ENCODE results near the gene AMPH.

AMPH gene

DNA sequence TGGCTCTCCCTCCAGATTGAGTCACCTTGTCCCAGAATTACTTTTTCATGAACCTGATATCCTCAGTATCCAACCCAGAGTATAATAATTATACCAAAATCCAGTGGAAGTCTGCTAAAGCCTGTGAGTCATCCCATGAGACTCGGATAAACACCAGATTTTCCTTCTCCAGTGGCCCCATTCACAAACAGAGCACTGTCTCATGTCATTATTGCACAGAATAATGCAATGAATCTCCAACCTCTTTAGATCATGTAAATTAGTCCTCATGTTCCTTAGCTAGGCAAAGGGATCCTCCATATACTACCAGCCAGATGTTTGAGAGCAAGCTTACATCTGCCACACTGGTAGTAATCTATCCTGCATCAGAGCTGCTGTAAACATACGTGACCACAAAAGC lies 89.0 kb downstream of the AMPH start:
- no peak for DNase-seq (ENCODE audit: low read depth)

DNA sequence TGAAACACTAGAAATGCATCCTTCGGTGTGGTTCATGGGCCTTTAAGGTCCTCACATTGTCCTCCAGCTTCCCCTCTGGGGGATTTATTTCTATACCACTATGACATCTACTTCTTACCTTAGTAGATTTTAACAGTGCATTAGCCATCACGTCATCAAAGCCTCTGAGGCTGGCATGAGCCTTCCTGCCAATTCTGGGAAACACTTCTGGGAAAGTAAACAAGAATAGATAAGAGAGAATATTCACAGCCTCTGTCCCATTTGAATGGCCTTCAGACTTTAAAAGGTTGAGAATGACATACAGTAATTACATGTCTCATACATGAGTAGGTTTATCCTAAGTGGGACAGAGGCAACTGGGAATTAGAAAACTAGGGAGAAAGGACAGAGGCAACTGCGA lies 89.7 kb downstream of the AMPH start:
- no peak for DNase-seq (ENCODE audit: low read depth)

- DNase-seq (ENCODE audit: low read depth): no peak
Measured at GRCh38 chr7:38539477-38540081, 91.6 kb downstream of the AMPH start.

- DNase-seq (ENCODE audit: low read depth): no peak
Measured at GRCh38 chr7:38535073-38535472, 96.1 kb downstream of the AMPH start.

DNA sequence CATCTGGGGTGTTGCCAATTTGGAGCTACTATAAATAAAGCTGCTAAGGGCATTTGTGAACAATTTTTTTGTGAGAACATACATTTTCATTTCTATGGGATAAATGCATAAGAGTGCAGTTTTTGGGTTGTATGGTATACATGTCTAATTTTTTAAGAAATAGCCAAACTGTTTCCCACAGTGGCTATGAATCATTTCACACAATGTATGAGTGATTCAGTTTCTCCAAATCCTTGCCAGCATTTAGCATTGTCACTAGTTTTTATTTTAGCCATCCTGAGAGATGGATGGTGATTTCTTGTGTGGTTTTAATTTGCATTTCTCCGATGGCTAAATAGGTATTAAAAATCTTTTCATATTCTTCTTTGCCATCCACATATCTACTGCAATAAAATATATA lies 105.3 kb downstream of the AMPH start:
- DNase-seq (ENCODE audit: low read depth): no peak

DNA sequence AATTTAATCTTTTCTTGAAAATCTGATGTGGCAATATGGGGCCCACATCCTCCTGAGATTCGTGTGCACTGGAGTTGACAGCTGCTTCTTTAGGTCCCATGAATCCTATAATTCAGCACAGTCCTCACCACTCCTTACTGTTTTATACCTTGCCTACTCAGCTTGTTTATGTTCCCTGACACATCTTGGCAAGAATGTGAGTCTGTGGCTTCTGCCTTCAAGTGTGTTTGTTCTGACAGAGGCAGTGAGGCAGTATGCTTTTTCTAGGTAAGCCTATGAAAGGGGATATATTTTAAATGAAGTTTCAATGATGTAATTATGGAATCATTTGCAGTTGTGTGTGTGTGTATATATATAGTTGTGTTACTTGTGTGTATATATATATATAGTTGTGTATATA lies 106.4 kb downstream of the AMPH start:
- DNase-seq (ENCODE audit: low read depth): no peak

DNA sequence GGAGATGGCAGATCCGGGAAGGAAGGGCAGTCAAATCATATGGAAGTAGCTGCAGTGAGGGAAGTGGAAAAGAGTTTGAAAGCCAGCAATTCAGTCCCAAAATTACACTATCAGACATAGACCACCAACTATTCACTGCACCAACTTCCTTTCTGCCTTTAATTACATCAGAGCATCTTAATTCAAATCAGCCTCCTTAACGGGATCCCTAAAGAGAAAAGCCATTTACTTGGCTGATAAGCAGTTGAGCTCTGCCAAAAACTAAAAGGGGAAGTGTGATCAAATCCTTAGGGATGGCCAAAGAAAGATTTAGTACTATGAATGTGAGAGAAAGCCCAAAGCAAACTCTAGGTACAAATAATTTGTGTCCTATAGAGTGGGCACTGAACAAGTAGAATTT lies 110.4 kb downstream of the AMPH start:
- DNase-seq (ENCODE audit: low read depth): no peak

GRCh38 chr7:38518541-38518940 lies 112.6 kb downstream of the AMPH start:
- DNase-seq (ENCODE audit: low read depth): no peak

DNA sequence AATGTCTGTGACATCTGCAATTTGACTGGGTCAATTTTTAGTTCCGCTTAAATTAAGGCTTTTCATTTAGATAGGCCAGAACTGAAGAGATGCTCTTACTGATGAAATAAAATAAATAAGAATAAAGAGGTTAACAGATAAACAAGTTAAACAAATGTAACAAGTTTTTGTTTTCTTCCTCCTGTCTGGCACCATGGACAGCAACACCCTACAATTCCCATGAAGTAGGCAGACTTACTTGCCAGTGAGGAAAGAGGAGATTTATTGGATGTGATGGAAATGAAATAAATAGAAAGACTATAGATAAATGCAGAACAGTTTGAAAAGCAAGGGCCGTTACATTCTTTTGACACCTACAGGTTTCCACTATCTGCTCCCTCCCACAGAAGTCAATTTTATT lies 118.5 kb downstream of the AMPH start:
- no peak for DNase-seq (ENCODE audit: low read depth)

- DNase-seq (ENCODE audit: low read depth): no peak
Measured at GRCh38 chr7:38512291-38512690, 118.9 kb downstream of the AMPH start.

DNA sequence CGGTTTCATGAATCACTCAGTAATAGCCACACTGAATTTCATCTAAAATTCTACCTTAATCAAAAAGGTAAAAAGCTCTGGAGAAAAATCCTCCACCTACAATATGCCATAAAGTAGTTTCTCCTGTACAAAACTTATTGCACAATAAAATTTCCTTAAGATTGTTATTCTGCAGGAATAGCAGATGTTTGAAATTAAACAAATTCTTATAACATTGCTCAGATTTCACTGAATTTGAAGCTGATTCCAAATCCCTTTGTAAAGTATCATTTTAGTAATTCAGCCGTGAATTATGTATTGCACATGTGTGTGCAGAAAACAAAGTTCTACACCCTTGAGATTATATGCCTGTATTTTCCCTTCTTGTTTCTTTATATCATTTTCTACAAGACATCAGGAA lies 123.8 kb downstream of the AMPH start:
- no peak for DNase-seq (ENCODE audit: low read depth)

DNA sequence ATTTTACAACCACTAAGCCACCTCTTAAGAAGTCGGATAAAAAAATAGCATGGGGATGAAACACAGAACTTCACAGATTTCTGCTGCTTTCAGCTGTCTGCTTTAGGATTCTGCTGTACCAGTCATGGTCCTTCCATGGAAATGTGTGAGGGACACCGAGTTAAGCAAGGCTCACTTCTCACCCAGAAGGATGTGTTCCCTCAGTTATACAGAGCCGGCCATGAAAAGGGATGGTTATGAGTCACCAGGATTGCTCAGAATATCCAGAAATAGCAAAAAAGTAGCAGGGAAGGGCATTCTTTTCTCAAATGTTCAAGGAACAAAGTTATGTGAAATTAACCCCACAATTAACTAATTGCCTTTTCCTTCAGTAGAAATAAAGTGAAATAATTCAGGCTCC lies 124.4 kb downstream of the AMPH start:
- no peak for DNase-seq (ENCODE audit: low read depth)

GRCh38 chr7:38506004-38506403 lies 125.2 kb downstream of the AMPH start:
- DNase-seq (ENCODE audit: low read depth): no peak

DNA sequence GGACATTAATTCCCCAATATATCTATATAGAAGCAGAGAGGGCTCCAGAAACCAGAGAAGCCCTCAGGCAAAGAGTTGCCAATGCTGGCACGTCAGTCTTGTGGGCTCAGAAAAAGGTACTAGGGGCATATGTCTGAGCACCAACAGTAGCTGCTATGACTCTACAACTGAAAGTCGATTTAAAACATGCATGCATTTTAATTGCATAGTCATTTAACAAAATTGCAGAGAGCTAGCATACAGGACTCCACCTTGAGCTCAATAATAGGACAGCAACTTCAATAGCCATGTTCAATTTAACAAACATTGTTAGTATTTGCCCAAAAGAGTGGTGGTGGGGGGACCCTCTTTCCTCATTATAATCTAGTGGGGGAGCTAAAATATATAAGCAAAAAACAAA lies 126.5 kb downstream of the AMPH start:
- DNase-seq (ENCODE audit: low read depth): no peak

GRCh38 chr7:38502848-38503247 lies 128.3 kb downstream of the AMPH start:
- no peak for DNase-seq (ENCODE audit: low read depth)

DNA sequence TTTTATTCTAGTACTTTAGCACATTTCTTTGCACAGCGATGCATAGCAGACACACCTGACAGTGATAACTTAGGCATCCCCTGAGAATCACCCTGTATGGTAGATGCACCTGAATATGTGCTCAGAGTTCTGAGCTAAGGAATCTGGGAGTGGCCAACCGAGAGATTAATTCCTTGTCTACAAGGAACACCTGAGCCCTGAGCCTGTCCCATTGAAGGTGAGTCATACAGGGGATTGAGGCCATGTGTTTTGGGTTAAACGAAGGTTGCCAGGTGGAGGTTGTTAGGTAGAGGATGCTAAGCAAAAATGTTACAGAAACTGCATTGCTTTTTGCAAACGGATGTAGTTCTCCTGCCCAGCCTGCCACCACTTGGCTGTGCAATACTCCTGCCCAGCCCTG lies 128.9 kb downstream of the AMPH start:
- no peak for DNase-seq (ENCODE audit: low read depth)

- no peak for DNase-seq (ENCODE audit: low read depth)
Measured at GRCh38 chr7:38492010-38492409, 139.2 kb downstream of the AMPH start.

DNA sequence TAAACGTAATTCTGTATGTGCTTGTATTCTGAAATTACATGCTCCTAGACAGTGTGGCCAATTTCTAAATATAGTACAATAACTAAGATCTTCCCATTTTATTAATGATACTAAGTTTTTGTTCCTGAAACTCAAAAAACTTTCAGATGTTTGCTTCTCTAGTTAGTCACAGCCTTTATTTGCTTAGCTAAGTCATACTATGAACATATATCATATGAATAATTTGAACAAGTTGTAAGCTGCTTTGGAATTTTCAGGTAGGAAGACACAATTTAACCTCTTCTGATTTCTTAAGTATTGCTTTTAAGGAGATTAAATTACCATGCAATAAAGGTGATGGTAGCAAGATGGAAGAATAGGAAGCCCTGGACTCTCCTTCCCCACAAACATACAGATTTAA lies 148.7 kb downstream of the AMPH start:
- DNase-seq (ENCODE audit: low read depth): no peak

- no peak for DNase-seq (ENCODE audit: low read depth)
Measured at GRCh38 chr7:38481401-38481800, 149.8 kb downstream of the AMPH start.

GRCh38 chr7:38478404-38478803 lies 152.8 kb downstream of the AMPH start:
- DNase-seq (ENCODE audit: low read depth): no peak

GRCh38 chr7:38477333-38477732 lies 153.8 kb downstream of the AMPH start:
- no peak for DNase-seq (ENCODE audit: low read depth)

- DNase-seq (ENCODE audit: low read depth): no peak
Measured at GRCh38 chr7:38476764-38477163, 154.4 kb downstream of the AMPH start.

GRCh38 chr7:38465956-38466355 lies 165.2 kb downstream of the AMPH start:
- no peak for DNase-seq (ENCODE audit: low read depth)

DNA sequence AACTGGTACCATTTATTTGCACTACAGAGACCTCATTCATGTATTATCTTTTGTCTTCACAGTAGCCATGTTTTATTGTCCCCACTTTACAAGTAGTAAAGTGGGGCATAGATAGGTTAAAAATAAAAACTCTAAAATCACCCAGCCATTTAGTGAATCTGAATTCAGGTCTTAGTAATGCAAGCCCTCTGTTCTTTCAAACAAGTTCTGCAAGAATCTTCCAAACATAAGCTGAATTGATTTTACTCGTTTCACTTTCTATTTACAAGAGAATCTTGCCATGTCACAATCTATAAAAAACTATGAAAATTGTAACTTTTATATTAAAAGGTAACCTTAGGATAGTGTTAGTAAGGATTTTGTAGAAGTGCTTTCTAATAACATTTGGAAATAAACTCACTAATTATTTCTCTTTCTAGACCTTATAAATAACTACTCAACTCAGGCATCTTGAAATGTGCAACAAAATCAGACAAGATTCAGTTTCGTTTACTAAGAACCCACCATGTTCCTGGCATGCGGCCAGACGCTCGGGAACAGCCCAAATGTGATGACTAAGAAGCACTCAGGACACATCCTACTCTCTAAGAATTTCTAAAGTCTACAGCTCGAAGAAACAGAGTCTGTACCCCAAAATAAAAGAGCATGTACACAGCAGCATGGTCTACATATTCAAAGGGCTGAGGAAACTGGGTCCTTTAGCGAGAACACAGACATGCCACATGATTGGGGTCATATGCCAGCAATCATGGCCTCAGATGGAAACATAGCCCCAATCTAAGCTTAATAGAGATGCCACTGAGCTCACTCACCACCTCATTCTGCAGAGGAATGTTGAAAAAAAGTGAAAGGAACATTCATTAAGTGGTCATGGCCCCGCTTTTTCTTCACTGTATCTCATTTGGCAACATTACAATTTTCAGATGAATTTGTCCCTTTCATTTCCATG lies 167.6 kb downstream of the AMPH start:
- DNase-seq (ENCODE audit: low read depth): peak; percentile 50
